NK-92 treated with Interleukin-12 subunit alpha and Interleukin-12 subunit beta, amount 100 ng/mL, for 24 hours (cell line): ENCODE data around the gene KDM4C.

Experiments
- DNase-seq: peaks from one replicate; lab custom pipeline; 2025; lab: John Stamatoyannopoulos, UW

The KDM4C gene

DNA sequence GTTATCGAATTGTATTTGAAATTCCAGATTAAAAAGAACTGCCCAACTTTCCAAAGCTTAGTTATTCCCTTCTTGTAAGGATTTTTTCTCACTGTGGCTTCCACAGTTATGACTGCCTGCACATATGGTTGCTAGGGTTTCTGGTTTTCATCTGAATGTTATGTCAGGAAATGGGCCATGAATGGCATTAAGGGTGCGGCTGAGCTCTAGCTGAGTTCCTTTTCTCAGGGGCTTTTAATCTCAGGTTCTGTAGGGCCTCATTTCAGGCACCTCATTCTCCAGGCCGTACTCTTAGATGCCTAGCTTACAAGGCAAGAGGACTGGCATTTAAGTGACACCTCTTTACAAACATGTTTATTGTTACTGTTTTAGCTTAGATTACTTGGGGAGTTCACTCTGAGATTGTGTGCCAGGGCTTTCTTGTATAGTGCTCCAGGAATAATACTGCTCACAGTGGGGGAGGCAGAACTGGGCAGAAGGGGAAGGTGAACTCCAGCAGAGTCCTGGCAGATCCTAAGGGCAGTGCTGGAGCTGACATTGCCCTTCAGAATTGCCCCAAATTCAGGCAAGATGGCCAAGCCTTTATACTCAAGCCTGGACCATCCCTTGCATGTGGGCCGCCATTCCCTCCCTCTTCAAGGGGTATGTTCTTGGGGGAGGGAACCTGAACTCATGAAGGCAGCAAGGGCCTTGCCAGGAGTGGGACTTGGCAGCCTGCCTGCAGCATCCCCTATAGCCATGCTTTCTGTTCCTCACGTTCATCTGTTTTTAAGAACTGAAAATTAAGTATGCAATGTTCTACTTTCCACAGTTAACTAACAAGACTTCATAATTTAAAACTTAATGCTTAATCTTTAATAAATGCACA, 111.5 kb downstream of the KDM4C start:
- DNase-seq = no peak

DNA sequence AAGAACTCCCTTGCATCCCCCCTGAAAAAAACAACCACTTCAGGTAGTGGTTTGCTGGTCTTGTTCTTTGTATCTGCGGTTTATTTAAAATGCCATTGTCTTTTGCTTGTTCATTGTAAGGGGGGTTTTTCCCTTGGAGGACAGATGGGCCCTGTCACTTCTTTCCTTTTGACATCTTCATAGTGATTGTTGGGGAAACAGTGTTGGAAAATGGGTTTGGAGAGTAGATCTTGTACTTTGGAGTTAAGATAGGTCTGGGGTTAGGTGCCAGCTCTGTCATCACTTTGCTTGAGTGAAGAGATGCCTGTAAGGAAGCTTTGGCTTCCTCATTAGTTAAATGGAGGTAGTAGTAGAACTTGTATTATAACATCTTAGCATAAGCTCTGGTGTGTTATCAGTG, 112.4 kb downstream of the KDM4C start:
- DNase-seq = no peak

DNA sequence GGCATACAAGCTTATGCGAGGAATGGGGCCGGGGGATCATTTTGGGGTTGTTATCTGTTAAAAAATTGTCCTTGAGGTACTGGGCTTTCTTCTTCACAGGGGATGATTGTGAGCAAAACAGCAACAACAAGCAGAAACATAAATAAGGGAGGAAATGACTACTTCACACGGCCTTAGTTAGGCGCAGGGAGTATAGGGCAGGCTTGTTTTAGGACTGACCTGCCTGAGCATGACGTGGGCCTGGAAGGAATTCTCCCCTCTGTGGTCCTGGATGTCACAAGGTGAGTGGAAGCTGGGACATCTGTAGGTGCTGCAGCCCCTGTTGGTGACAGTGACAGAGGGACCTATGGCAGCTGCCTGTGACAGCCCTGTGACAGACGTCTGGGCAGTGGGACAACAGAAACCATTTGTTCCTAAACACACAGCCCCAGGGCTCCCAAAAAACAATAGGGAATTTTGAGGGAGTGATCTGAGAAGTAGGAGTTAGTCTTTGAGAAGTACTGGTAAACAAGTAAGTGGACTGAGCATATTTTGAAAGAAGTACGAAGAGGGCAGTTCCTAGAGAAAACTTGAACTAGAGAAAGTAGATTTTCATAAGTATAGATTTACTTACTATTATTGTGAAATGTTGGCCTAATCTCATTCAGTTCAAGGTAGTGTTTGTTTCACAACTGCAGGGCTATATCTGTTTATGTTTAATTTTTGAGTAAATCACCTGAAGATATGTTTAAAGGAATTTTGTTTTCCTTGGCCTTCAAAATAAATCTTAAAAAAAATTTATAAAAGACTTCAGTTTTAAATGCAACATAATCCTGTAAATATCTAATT, 113.1 kb downstream of the KDM4C start:
- no peak for DNase-seq

DNA sequence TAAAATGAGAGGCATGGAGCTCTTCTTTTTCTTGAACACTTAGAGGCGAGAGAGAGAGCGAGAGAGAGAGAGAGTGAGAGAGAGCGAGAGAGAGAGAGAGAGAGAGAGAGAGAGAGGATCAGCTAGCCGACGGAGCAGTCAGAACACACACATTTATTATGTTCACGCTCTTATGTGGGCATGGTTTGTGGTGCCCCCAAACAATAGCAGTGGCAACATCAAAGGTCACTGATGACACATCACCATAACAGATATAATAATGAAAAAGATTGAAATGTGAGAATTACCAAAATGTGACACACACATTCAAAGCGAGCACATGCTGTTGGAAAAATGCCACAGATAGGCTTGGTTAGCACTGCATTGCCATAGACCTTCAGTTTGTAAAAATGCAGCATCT, 116.1 kb downstream of the KDM4C start:
- DNase-seq = no peak

DNA sequence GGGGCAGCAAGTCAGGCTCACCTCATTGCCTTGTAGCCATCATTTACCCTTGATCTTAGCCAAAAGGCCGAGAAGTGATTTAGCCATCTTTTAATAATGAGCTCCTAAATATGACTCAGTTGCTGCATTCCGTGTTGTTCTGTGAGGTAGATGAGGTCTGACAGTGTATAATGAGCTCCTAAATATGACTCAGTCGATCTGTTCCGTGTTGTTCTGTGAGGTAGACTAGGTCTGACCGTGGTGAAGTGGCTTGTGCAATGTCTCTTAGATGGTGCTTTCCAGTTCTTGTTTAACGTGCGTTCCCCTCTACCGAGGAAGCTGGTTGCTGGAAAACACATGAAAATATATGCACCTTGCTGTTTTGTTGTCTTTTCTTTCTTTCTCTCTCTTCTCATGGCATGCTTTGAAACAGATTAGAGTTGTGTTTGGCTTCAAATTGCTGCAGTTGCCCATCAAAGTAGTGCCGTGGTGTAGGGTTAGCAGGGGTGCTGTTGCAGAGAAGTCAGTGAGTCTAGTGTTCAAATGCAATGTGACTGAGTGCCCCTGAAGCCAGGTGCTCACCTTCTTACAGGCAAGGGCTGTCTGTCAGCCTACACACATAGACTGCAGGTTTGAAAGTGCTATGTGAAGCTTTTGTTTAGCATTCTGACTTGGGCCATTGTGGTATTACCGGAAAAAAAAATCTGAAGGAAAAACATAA, 118.6 kb downstream of the KDM4C start:
- DNase-seq = no peak

DNA sequence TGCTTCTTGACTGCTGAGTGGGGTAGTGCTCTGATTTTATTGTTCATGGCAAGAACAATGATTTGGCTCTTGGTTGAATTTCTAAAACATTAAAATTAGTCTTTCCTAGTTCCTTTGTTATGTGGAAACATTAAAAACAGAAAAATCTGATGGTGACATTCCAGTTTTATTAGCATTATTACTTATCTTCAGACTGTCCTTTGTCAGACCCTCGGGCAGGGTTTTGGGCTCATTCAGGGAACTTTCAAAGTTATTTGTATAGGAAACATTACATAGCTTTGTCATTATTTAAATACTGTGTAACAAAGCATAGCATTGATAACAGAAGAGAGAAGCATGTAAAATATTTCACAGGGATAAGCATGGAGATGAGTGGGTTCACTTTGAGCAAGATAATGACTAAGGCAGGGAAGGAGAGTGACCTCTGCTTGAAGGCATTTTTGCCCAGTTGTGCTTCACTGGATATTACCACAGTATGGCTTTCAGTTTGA, 119.9 kb downstream of the KDM4C start:
- no peak for DNase-seq

DNA sequence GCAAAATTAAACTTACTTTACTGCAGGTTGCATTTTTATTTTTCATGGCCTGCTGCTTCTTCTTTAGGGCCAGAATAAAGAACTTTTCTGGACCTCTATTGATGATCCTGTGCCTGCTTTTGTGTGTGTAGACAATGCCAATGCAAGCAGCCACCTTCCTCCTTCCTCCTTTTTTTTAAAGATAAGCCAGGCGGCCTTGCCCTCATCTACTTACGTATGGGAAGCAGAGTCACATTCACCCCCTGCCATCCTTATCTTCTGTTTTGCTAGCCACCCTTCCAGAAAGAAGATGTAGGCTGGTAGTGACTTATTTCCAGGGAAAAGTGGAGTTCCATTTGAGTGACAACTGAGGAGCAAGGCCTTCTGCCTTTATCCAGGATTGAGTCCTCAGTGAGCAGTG, 122.9 kb downstream of the KDM4C start:
- no peak for DNase-seq

DNA sequence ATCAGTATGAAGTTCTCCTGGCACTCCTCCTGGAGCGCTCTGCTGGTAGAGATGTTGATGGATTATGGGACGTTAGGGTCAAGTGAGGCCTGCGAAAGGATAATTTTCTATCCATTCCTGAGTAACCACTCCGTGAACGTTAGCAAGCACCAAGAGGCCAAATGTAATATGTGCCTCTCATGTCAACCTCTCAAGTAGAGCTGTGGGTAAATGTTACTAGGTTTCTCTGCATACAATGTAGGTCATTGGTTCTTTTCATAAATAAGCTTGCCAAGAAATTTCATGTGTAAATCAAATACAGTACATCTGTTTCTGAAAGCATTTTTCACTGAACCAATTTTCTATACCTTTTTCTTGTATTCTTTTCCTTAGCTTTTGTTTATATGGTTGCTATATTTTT, 126.3 kb downstream of the KDM4C start:
- DNase-seq = no peak

DNA sequence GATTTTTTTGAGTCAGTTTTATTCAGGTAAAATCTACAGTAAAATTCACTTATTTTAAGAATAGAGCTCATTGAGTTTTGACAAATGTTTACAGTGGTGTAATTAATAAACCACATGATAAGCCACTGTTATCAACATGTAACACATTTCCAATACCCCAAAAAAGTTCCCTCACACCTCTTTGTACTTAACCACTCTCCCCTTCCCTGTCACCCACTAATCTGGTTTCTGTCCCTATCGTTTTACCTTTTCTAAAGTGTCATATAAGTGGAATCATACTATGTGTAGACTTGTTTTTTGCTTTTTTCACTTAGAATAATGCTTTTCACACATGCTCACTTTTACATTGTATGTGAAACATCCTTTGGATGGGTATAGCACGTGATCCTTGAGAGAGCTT, 127.2 kb downstream of the KDM4C start:
- no peak for DNase-seq

DNA sequence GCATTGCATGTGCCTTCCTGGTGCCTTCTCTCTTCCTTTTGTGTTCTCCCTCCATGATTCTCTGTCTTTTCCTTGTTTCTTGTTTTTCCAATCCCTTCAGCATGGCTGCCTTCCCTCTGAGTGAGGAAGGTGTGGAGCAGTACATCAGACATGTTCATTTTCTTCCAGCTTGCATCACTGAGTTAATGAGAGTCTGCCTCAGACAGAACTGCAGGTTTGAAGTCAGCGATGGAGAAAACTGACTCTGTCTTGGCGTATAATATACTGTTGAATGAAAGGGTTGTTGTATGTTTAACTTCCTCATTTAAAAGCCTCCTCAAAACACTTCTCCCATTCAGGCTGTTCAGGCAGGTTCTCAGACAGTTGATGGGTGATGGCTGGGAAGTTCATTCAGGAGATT, 129.3 kb downstream of the KDM4C start:
- no peak for DNase-seq

DNA sequence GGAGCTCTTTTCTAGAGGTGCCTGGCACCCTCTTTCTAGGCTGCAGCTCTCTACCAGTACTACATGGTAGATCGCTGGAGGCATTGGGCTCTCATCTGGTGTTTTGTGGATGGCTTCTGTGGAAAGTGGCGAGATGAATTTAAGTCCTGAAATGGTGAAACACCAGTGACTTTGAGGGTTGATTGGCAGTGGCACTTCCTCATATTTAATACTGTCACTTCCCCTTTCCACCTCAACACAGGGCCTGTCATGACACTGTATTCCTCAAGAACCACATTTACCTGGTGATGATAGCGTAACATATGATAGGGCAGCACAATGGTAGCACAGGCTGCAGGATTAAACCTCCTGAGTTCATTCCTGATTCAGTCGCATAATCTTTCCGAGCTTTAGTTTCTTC, 132.1 kb downstream of the KDM4C start:
- DNase-seq = no peak

DNA sequence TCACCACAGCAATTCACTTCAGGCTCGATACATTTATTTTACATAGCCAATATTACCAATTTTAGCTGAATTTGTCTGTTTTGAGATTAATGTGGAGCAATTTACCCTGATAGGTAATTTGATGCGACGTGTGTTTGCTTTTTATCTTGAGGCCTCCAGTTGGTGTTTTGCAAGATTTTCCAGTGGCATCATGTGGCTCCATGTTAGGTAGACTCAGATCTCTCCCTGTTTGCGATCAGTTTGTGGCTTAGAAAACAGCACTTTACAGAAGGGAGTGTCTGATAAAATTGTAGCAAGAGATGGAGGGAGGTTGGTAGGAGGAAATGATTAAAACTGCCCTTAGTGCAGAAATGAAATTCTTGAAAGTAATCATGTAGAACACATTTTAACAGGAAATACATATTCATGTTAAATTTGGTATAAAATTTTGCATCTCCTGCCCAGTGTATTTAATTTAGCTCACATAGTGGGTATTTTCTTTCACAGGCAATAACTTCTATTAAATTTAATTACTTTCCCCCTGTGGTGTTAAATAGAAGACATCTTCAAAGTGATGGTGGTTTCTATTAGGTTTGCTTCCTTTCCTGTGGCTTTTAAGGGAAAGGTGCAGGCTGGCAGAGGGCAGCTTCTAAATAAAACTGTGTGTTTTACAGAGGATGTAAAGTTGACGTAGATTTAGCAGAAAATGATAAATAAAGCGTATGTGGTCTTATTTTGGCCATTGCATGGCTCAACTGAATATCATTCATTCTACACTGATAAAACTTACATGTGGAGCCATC, 135.8 kb downstream of the KDM4C start:
- no peak for DNase-seq

DNA sequence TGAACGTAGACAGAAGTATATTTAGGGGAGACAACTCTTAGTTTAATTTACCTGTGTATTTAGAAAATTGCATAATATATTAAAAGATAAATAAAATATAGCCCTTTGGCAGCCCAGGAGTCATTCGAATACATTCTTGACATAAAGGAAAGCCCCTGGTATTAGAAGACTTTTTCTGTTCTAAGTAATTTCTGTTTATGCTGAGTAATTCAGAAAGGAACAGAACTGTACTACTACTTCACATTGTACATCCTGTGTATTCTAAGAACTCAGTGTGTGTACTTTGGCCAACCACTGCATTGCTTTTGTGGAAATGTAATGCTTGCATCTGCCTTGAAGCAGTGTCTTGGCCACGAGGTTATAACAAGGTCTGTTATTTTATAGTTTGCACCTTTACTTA, 136.4 kb downstream of the KDM4C start:
- no peak for DNase-seq

DNA sequence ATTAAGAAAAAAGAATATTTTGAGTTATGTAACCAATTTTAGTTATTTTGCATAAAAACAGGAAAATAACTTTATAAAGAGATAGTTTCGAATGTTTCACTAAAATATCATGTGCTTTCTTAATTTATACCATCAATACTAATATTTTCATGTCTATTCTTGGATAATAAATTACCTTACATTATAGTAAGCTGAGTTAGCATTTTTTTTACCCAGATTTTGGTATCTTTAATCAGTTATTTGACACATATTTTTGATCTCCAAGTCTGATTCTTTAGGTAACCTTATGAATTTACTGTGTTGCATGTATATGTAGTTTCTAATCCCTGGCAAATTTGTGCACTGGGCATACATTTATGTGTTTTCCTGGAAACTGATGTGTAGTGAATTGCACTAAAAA, 138.0 kb downstream of the KDM4C start:
- DNase-seq = no peak

DNA sequence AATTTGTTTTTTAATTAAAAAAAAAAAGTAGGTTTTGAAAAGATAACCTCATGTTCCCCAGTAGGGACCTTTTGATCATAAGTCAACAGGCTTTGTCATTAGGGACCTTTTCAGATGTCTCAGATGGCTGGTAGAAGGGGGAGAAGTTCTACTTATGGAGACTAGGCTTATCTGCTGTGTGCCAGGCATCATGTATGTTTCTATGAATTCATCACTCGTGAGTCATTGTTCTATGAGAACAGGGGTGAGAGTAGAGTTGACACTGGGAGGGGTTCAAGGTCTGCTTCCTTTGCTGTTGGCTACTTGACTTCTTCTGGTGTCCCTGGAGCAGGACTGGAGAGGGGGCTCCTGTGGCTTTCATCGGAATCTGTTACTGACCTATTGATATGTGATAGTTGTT, 138.8 kb downstream of the KDM4C start:
- no peak for DNase-seq

DNA sequence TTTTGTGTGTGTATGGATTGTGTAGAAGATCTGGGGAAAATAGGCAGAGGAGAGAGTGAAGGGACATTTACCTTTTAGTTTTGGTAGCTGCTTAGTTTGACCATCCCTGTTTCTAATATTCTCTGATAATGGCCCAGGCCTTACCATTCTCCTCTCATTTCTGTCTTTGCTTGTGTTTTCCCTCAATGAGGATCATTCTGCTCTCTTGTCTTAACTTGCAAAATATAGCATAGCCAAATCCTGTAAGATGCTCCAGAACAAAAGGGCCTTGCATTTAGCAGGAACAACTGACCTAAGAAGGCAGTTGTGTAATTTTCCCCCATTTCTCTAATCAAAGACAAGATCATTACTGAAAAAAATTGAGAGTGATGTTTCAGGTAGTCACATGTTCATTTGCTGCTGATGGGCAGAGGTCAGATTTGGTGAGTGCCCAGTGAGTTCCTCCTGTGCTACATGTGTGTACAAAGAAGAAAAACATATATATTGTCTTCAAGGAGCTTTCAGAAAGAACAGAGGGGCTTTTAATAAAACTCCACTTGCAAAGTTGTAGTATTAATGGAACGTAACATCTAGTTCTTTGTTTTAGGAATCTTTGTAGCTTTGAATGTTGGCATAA, 139.5 kb downstream of the KDM4C start:
- DNase-seq = no peak

DNA sequence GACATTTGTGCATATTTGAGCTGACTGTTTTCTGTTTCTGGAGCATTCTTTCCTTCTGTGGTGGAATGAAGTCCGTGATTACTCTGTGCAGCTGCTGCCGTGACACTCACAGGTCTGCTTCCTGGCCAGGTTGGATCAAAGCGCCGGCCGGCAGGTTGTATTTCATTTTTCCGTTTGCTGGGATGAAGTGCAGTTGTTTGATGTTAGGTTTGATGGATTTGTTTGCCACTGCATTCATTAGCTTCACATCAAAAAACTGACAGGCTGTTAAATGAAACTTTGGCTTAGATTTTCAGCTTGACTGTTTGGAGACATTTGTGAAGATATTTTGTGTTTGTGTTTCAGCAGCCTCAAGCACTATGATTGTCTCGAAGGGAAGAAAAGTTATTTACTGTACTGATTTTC, 140.1 kb downstream of the KDM4C start:
- no peak for DNase-seq

DNA sequence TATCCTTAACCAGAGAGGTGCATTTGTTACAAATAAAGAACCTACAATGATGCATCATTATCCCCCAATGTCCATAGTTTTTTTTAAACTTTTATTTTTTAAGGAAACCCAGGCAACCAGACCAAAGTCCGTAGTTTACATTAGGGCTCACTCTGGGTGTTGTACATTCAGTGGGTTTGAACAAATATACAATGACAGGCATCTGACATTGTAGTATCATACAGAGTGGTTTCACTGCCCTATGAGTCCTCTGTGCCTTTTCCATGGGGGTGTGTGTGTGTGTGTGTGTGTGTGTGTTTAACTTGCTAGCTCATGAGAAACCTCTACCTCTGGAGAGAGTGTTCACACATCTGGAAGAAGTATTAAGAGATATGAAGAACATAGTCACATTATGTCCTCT, 141.5 kb downstream of the KDM4C start:
- DNase-seq = no peak

DNA sequence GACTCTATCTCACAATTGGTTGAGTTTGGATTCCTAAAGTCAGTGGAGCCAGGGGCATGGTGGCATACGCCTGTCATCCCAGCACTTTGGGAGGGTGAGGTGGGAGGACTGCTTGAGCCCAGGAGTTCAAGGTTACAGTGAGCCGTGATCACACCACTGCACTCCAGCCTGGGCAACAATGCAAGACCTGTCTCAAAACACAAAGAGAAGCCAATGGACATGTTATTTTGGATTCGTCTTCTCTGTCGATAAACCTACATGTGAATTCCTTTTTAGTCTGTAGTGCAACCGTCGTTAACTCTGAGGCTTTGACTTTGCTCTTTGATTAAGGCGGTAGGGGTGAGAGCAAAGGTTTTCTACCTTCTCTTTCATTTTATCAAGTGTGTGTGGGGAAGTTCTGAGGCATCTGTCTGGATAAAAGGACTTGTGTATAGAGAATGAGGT, 142.7 kb downstream of the KDM4C start:
- no peak for DNase-seq

DNA sequence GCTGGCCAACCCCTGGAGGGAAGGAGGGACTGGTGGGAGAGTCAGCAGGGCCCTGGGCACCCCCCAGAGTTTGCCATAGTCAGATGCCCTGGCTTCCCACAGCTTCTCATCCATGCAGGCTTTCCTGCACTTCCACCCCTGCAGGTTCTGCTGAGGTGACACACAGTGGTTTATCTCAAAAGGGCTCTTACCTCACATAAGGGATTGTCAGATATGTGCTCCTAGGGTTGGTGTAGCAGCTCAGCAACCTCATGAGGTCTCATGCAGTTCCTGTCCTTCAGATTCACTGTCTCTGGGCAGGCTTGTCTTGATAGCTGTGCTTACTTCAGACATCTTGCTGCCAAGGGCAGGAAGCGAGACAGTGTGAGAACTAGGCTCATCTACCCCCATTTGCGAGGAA, 143.4 kb downstream of the KDM4C start:
- no peak for DNase-seq

DNA sequence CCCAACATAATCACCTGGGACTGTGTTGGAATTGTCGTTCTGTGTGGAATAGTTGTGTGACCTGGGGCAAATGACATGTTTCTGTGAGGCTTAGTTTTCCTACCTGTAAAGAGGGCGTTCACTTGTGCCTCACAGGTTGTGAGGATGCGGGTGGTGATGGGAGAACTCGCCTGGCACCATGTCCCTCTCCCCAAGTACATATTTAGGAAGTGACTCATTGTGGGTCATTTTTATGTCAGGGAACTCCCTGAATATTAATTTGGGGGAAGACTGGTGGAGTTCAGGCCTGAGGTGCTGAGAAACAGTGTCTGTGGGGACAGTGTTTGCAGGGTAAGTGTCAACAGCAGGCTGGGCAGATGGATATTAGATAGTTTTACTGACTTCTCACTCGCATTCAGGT, 144.7 kb downstream of the KDM4C start:
- no peak for DNase-seq
